ENCODE results near the gene IL4I1. TPM values are rescaled to one million over a fixed set of nuclear protein-coding genes. Genes with fewer than 3 reads are reported as not detected.

Gene IL4I1
- total RNA-seq, 1 experiment from 2014 or later, result 0.71 TPM

DNA sequence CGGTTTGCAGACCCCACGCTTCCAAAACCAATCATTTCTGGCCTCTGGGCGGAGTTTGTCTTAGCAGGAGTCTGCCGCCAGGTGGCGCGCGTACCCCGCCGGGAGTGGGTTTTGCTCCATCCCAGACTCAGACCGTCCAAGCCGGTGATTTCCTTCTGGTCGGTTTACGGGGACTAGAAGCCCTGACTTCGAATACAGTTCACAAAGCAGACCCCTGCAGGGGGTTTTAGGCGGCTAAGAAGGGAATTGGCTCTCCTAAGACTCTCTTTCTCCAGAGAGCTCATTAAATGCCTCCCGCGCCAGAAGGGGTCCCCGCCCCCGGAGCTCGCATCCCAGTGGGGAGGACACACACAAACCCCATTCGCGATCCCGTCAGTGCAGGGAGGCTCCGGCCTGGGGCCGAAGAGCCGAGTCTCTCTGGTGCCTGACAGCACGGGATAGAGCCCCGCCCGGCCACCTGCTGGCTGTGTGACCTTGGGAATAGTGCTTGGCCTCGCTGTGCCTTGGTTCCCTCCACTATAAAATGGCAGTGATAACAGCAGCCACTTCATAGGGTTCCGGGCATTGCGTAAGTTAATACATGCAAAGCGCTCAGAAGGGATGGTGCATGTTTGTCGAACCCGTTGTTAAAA is 41.2 kb upstream of the IL4I1 start:
- no TSS peak for BruUV-seq (replicated peaks)
- H3K79me2 ChIP-seq (ENCODE audit: insufficient read depth, low read length), result no peaks in the 10 kb centered on the region
- H2AFZ ChIP-seq (ENCODE audit: low read depth, low read length, poor library complexity, severe bottlenecking), result peak overlapping the region; percentile 75
- peak overlapping the region; percentile 77 for H3K4me2 ChIP-seq (ENCODE audit: low read length)
- peak overlapping the region; percentile 41 to 52 for H3K4me3 ChIP-seq (replicated peaks in 1 of 2; ENCODE audit: low read depth in 1 of 2, low read length in 2 of 2)
- peak; percentile 89 for ATAC-seq
- CTCF ChIA-PET, result interaction anchor here (1.0 to 1.3 kb wide), 3 partner anchors 9 to 198 kb away, joined by 3 to 8 read pairs (median 4); no protein-coding TSS in a partner anchor
- intact Hi-C loops (cut with micrococcal nuclease), result loop anchor here (1.0 kb wide), 1 partner anchor 45 kb away; no protein-coding TSS in a partner anchor
- peak; percentile 99 for TF ChIP-seq RAD21 (IDR thresholded peaks at IDR 0.05; ENCODE audit: low read depth)
- TF ChIP-seq CBX3 (IDR thresholded peaks at IDR 0.05; ENCODE audit: low read depth), result no peak
- TF ChIP-seq, protein P1, sequence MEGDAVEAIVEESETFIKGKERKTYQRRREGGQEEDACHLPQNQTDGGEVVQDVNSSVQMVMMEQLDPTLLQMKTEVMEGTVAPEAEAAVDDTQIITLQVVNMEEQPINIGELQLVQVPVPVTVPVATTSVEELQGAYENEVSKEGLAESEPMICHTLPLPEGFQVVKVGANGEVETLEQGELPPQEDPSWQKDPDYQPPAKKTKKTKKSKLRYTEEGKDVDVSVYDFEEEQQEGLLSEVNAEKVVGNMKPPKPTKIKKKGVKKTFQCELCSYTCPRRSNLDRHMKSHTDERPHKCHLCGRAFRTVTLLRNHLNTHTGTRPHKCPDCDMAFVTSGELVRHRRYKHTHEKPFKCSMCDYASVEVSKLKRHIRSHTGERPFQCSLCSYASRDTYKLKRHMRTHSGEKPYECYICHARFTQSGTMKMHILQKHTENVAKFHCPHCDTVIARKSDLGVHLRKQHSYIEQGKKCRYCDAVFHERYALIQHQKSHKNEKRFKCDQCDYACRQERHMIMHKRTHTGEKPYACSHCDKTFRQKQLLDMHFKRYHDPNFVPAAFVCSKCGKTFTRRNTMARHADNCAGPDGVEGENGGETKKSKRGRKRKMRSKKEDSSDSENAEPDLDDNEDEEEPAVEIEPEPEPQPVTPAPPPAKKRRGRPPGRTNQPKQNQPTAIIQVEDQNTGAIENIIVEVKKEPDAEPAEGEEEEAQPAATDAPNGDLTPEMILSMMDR (IDR thresholded peaks at IDR 0.05 in 2 of 3, conservative IDR thresholded peaks at IDR 0.05 in 1 of 3; ENCODE audit: borderline replicate concordance in 1 of 3, insufficient read depth in 1 of 3, low read depth in 2 of 3, low read length in 2 of 3), result peak; percentile 95 to 97 (median 97)
- no peaks in the 10 kb centered on the region for H3K27me3 ChIP-seq (ENCODE audit: insufficient read depth, low read length)
- no peak overlapping the region for H3K9ac ChIP-seq (ENCODE audit: low read length)
- H3K9me2 ChIP-seq (ENCODE audit: insufficient read depth), result no peaks in the 10 kb centered on the region
- no peaks in the 10 kb centered on the region for H3K9me3 ChIP-seq (ENCODE audit: control insufficient read depth in 1 of 2, insufficient read depth in 1 of 2, low read depth in 1 of 2, low read length in 2 of 2)
- 0 out of 2 replicates have a peak overlapping the region, but pooled peaks have one; percentile 20 for H3K27ac ChIP-seq (ENCODE audit: low read depth, low read length)
- peaks cover 9 to 10% of the 10 kb centered on the region in 2 experiments; a peak in 3 of 4 replicates for H3K4me1 ChIP-seq (ENCODE audit: control insufficient read depth in 1 of 2, insufficient read depth in 2 of 2, low read length in 2 of 2)
- POLR2A ChIA-PET, result no interaction called here
- RAD21 ChIA-PET (ENCODE audit: low non-redundant PET in 1 of 2, low total read pairs in 2 of 2, uncharacterized antibody in 2 of 2, unreplicated experiment in 2 of 2), result no interaction called here
- H4K20me1 ChIP-seq (ENCODE audit: insufficient read depth), result no peaks in the 10 kb centered on the region
- DNase-seq (ENCODE audit: low read depth, low spot score), result peak; percentile 59
- peaks cover 0 to 6% of the 10 kb centered on the region in 2 experiments; a peak in 1 of 4 replicates for H3K36me3 ChIP-seq (ENCODE audit: control insufficient read depth in 1 of 2, insufficient read depth in 2 of 2, low read length in 2 of 2)

DNA sequence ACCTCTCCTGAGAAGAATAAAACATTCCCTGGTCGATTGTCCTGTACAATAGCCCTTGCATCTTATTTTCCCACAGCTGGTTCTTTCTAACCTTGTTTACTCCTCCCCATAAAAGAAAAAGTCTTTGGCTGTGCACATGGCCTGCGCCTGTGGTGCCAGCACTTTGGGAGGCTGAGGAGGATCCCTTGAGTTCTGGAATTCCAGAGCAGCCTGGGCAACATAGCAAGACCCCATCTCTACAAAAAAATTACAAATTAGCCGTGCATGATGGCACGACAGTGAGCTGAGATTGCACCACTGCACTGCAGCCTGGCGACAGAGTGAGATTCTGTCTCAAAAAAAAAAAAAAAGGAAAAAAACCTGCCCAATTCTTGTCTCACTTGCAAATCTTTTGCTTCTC is 39.9 kb upstream of the IL4I1 start:
- RAD21 ChIA-PET (ENCODE audit: low non-redundant PET in 1 of 2, low total read pairs in 2 of 2, uncharacterized antibody in 2 of 2, unreplicated experiment in 2 of 2), result interaction anchor here in 1 of 2 experiments (0.7 kb wide), 1 partner anchor 15 kb away, joined by 4 read pairs; no protein-coding TSS in a partner anchor
- CTCF ChIA-PET, result interaction anchor here (1.3 kb wide), 1 partner anchor 43 kb away, joined by 3 read pairs; no protein-coding TSS in a partner anchor
- no peak for ATAC-seq
- TF ChIP-seq JUND (IDR thresholded peaks at IDR 0.05) (no peak), YY1 (IDR thresholded peaks at IDR 0.05; ENCODE audit: extremely low read depth, insufficient replicate concordance, low read depth, low read length) (no peak), CBX3 (IDR thresholded peaks at IDR 0.05; ENCODE audit: low read depth) (no peak), RAD21 (IDR thresholded peaks at IDR 0.05; ENCODE audit: low read depth) (no peak), CEBPB (IDR thresholded peaks at IDR 0.05; ENCODE audit: low read depth) (no peak), SIN3A (IDR thresholded peaks at IDR 0.05; ENCODE audit: low read depth) (no peak), ZNF274 (IDR thresholded peaks at IDR 0.05; ENCODE audit: low read depth, low read length) (no peak)
- TF ChIP-seq, protein P2, sequence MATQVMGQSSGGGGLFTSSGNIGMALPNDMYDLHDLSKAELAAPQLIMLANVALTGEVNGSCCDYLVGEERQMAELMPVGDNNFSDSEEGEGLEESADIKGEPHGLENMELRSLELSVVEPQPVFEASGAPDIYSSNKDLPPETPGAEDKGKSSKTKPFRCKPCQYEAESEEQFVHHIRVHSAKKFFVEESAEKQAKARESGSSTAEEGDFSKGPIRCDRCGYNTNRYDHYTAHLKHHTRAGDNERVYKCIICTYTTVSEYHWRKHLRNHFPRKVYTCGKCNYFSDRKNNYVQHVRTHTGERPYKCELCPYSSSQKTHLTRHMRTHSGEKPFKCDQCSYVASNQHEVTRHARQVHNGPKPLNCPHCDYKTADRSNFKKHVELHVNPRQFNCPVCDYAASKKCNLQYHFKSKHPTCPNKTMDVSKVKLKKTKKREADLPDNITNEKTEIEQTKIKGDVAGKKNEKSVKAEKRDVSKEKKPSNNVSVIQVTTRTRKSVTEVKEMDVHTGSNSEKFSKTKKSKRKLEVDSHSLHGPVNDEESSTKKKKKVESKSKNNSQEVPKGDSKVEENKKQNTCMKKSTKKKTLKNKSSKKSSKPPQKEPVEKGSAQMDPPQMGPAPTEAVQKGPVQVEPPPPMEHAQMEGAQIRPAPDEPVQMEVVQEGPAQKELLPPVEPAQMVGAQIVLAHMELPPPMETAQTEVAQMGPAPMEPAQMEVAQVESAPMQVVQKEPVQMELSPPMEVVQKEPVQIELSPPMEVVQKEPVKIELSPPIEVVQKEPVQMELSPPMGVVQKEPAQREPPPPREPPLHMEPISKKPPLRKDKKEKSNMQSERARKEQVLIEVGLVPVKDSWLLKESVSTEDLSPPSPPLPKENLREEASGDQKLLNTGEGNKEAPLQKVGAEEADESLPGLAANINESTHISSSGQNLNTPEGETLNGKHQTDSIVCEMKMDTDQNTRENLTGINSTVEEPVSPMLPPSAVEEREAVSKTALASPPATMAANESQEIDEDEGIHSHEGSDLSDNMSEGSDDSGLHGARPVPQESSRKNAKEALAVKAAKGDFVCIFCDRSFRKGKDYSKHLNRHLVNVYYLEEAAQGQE (IDR thresholded peaks at IDR 0.05; ENCODE audit: low read depth), result no peak
- TF ChIP-seq, protein P3, sequence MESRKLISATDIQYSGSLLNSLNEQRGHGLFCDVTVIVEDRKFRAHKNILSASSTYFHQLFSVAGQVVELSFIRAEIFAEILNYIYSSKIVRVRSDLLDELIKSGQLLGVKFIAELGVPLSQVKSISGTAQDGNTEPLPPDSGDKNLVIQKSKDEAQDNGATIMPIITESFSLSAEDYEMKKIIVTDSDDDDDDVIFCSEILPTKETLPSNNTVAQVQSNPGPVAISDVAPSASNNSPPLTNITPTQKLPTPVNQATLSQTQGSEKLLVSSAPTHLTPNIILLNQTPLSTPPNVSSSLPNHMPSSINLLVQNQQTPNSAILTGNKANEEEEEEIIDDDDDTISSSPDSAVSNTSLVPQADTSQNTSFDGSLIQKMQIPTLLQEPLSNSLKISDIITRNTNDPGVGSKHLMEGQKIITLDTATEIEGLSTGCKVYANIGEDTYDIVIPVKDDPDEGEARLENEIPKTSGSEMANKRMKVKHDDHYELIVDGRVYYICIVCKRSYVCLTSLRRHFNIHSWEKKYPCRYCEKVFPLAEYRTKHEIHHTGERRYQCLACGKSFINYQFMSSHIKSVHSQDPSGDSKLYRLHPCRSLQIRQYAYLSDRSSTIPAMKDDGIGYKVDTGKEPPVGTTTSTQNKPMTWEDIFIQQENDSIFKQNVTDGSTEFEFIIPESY (IDR thresholded peaks at IDR 0.05; ENCODE audit: extremely low read depth, insufficient replicate concordance, low read length), result no peak

More for the DNA sequence above, 39.9 kb upstream of the IL4I1 start:
- BruUV-seq (replicated peaks), result no TSS peak
- H3K4me3 ChIP-seq (replicated peaks in 1 of 2; ENCODE audit: low read depth in 1 of 2, low read length in 2 of 2), result no peak overlapping the region
- no peaks in the 10 kb centered on the region for H3K9me3 ChIP-seq (ENCODE audit: control insufficient read depth in 1 of 2, insufficient read depth in 1 of 2, low read depth in 1 of 2, low read length in 2 of 2)
- no peak overlapping the region for H3K4me2 ChIP-seq (ENCODE audit: low read length)
- H3K27ac ChIP-seq (ENCODE audit: low read depth, low read length), result no peak overlapping the region
- H3K79me2 ChIP-seq (ENCODE audit: insufficient read depth, low read length), result no peaks in the 10 kb centered on the region
- no peaks in the 10 kb centered on the region for H4K20me1 ChIP-seq (ENCODE audit: insufficient read depth)
- no peaks in the 10 kb centered on the region for H3K27me3 ChIP-seq (ENCODE audit: insufficient read depth, low read length)
- POLR2A ChIA-PET, result no interaction called here
- H3K9me2 ChIP-seq (ENCODE audit: insufficient read depth), result no peaks in the 10 kb centered on the region
- peaks cover 0 to 7% of the 10 kb centered on the region in 2 experiments; a peak in 1 of 4 replicates for H3K36me3 ChIP-seq (ENCODE audit: control insufficient read depth in 1 of 2, insufficient read depth in 2 of 2, low read length in 2 of 2)
- intact Hi-C loops (cut with micrococcal nuclease), result no loop called here
- no peak overlapping the region for H2AFZ ChIP-seq (ENCODE audit: low read depth, low read length, poor library complexity, severe bottlenecking)
- no peak for DNase-seq (ENCODE audit: low read depth, low spot score)
- no peak overlapping the region for H3K9ac ChIP-seq (ENCODE audit: low read length)
- H3K4me1 ChIP-seq (ENCODE audit: control insufficient read depth in 1 of 2, insufficient read depth in 2 of 2, low read length in 2 of 2), result peaks cover 4 to 5% of the 10 kb centered on the region in 2 experiments; a peak in 2 of 4 replicates
